IMR-90 (cell line): ENCODE measurements around the gene FAM83F. TPM values are rescaled to one million over a fixed set of nuclear protein-coding genes. Genes with fewer than 3 reads are reported as not detected.

Experiments
- ATAC-seq: fragments of 200-7000 bp; cut with Tn5 transposase; 2 replicates; pipeline ENCODE4 v1.9.1; 2020; ENCODE audit warnings: low read depth, mild to moderate bottlenecking, moderate library complexity
- BruUV-seq: library from RNA; stranded (reverse); fragments of 400-500 nt; replicated peaks from 2 replicates; lab custom pipeline; 2021; lab: Mats Ljungman, UMichigan
- CTCF ChIA-PET: fragments of 300-600 bp; formaldehyde crosslinking; extraction: SDS; loops from one replicate; lab custom pipeline; 2021; ENCODE audit warnings: antibody characterized with exemption; lab: Yijun Ruan, JAX
- POLR2A ChIA-PET: fragments of 300-600 bp; sonication (Branson Sonifier 250); formaldehyde crosslinking; loops from one replicate; lab custom pipeline; 2022; ENCODE audit warnings: antibody characterized with exemption; ENCODE audit not compliant: unreplicated experiment; lab: Charles Lee
- DNase-seq: peaks from one replicate; pipeline ENCODE4 v3.0.0; 2013
- H2AFZ ChIP-seq: replicated peaks from 2 replicates; pipeline ENCODE3; 2013; ENCODE audit warnings: low read length, mild to moderate bottlenecking; ENCODE audit not compliant: poor library complexity
- H2AK5ac ChIP-seq: 2 replicates; pipeline ENCODE4 v1.6.1; 2013; ENCODE audit warnings: low read depth, low read length, inconsistent platforms
- H2AK9ac ChIP-seq: replicated peaks from 2 replicates; pipeline ENCODE3; 2013; ENCODE audit warnings: mild to moderate bottlenecking, low read depth, low read length, moderate library complexity; ENCODE audit not compliant: poor library complexity
- H2BK120ac ChIP-seq: 2 replicates; pipeline ENCODE4 v1.6.1; 2013; ENCODE audit warnings: low read depth, low read length, inconsistent platforms
- H2BK15ac ChIP-seq: 3 replicates; pipeline ENCODE4 v1.6.1; 2013; ENCODE audit warnings: low read depth, low read length, inconsistent platforms
- H2BK20ac ChIP-seq: 2 replicates; pipeline ENCODE4 v1.6.1; 2013; ENCODE audit warnings: low read depth, mild to moderate bottlenecking, inconsistent platforms, low read length, moderate library complexity
- H2BK5ac ChIP-seq: 2 replicates; pipeline ENCODE4 v1.6.1; 2013; ENCODE audit warnings: mild to moderate bottlenecking, low read depth, low read length, inconsistent platforms; ENCODE audit not compliant: poor library complexity, severe bottlenecking
- H3K14ac ChIP-seq: replicated peaks from 2 replicates; pipeline ENCODE4 v1.6.1; 2013; ENCODE audit warnings: low read depth, low read length, inconsistent platforms
- H3K18ac ChIP-seq: 2 replicates; pipeline ENCODE4 v1.6.1; 2013; ENCODE audit warnings: low read depth, low read length, control low read depth
- H3K23ac ChIP-seq: 2 replicates; pipeline ENCODE4 v1.6.1; 2013; ENCODE audit warnings: low read depth, low read length, inconsistent platforms
- H3K27ac ChIP-seq: 2 replicates; pipeline ENCODE4 v1.5.1; 2013; ENCODE audit warnings: mild to moderate bottlenecking, control low read depth, low read length; ENCODE audit not compliant: insufficient read depth
- H3K27me3 ChIP-seq: 2 replicates; pipeline ENCODE4 v1.6.1; 2013; ENCODE audit warnings: low read length; ENCODE audit not compliant: control insufficient read depth, insufficient read depth
- H3K36me3 ChIP-seq: 2 replicates; pipeline ENCODE4 v1.6.1; 2013; ENCODE audit warnings: low read length, mixed read lengths; ENCODE audit not compliant: control insufficient read depth, insufficient read depth
- H3K4ac ChIP-seq: 2 replicates; pipeline ENCODE4 v1.6.1; 2013; ENCODE audit warnings: low read depth, low read length, inconsistent platforms
- H3K4me1 ChIP-seq: 2 replicates; pipeline ENCODE4 v1.6.1; 2013; ENCODE audit warnings: low read length, mixed read lengths; ENCODE audit not compliant: control insufficient read depth, insufficient read depth
- H3K4me2 ChIP-seq: 2 replicates; pipeline ENCODE4 v1.6.1; 2013; ENCODE audit warnings: low read depth, mild to moderate bottlenecking, control low read depth, low read length, moderate library complexity
- H3K4me3 ChIP-seq: 2 replicates; pipeline ENCODE4 v1.5.1; 2013; ENCODE audit warnings: low read depth, mild to moderate bottlenecking, control low read depth, low read length, moderate library complexity; ENCODE audit not compliant: insufficient read depth
- H3K56ac ChIP-seq: 2 replicates; pipeline ENCODE4 v1.6.1; 2013; ENCODE audit warnings: low read length, inconsistent platforms; ENCODE audit not compliant: insufficient read depth; ENCODE audit errors: extremely low read depth
- H3K79me1 ChIP-seq, 2 experiments: 2 replicates each; pipeline ENCODE4 v1.6.1; 2013; ENCODE audit warnings: low read length in 2 of 2, inconsistent platforms in 1 of 2, low read depth in 1 of 2
- H3K9ac ChIP-seq: 2 replicates; pipeline ENCODE4 v1.6.1; 2013; ENCODE audit warnings: low read depth, low read length, control low read depth
- H3K9me1 ChIP-seq: 2 replicates; pipeline ENCODE4 v1.6.1; 2013; ENCODE audit warnings: low read length, inconsistent platforms; ENCODE audit not compliant: insufficient read depth
- H3K9me3 ChIP-seq: 2 replicates; pipeline ENCODE4 v1.6.1; 2013; ENCODE audit warnings: low read length; ENCODE audit not compliant: control insufficient read depth, insufficient read depth
- H4K20me1 ChIP-seq: 2 replicates; pipeline ENCODE4 v1.6.1; 2013; ENCODE audit warnings: low read length, inconsistent platforms; ENCODE audit not compliant: insufficient read depth
- H4K5ac ChIP-seq: 2 replicates; pipeline ENCODE4 v1.6.1; 2013; ENCODE audit warnings: mild to moderate bottlenecking, low read depth, low read length, control low read depth
- H4K8ac ChIP-seq, 2 experiments: 2 replicates each; pipeline ENCODE4 v1.6.1; 2013; ENCODE audit warnings: low read depth in 2 of 2, low read length in 2 of 2, control low read depth in 1 of 2, inconsistent platforms in 1 of 2
- H4K91ac ChIP-seq: 2 replicates; pipeline ENCODE4 v1.6.1; 2013; ENCODE audit warnings: low read depth, low read length, inconsistent platforms; ENCODE audit not compliant: insufficient read depth
- BHLHE40 ChIP-seq: fragments of 150-350 bp; IDR thresholded peaks from 2 replicates; pipeline ENCODE4 v1.6.1; 2016; ENCODE audit warnings: mild to moderate bottlenecking, low read depth, low read length
- CEBPB ChIP-seq: IDR thresholded peaks from 2 replicates; pipeline ENCODE4 v1.6.1; 2012; ENCODE audit warnings: low read depth, low read length, improper control_type of control experiment
- CHD1 ChIP-seq: IDR thresholded peaks from 2 replicates; pipeline ENCODE4 v1.6.1; 2012; ENCODE audit warnings: low read depth, low read length, improper control_type of control experiment
- FOS ChIP-seq: fragments of 150-350 bp; IDR thresholded peaks from 2 replicates; pipeline ENCODE4 v1.6.1; 2016; ENCODE audit warnings: low read depth, low read length
- MAFK ChIP-seq: IDR thresholded peaks from 2 replicates; pipeline ENCODE4 v1.6.1; 2012; ENCODE audit warnings: low read depth, low read length, improper control_type of control experiment
- MAZ ChIP-seq: IDR thresholded peaks from 2 replicates; pipeline ENCODE4 v1.6.1; 2012; ENCODE audit warnings: low read depth, mild to moderate bottlenecking, low read length, improper control_type of control experiment, moderate library complexity, borderline replicate concordance
- MXI1 ChIP-seq: IDR thresholded peaks from 2 replicates; pipeline ENCODE4 v1.6.1; 2012; ENCODE audit warnings: low read depth, mild to moderate bottlenecking, low read length, moderate library complexity, borderline replicate concordance
- NFE2L2 ChIP-seq: fragments of 150-350 bp; IDR thresholded peaks from 2 replicates; pipeline ENCODE4 v1.6.1; 2016; ENCODE audit warnings: low read depth, mild to moderate bottlenecking, low read length
- POLR2A ChIP-seq: IDR thresholded peaks from 2 replicates; pipeline ENCODE4 v1.6.1; 2012; ENCODE audit warnings: mild to moderate bottlenecking, low read depth, low read length
- RAD21 ChIP-seq: IDR thresholded peaks from 2 replicates; pipeline ENCODE4 v1.6.1; 2012; ENCODE audit warnings: low read length, improper control_type of control experiment
- RCOR1 ChIP-seq: IDR thresholded peaks from 2 replicates; pipeline ENCODE4 v1.6.1; 2012; ENCODE audit warnings: mild to moderate bottlenecking, low read length, improper control_type of control experiment; ENCODE audit not compliant: insufficient replicate concordance
- RFX5 ChIP-seq: IDR thresholded peaks from 2 replicates; pipeline ENCODE4 v1.8.0; 2012; ENCODE audit warnings: low read depth, mild to moderate bottlenecking, low read length, moderate library complexity
- SMC3 ChIP-seq: fragments of 150-350 bp; IDR thresholded peaks from 2 replicates; pipeline ENCODE4 v1.6.1; 2016; ENCODE audit warnings: low read depth, mild to moderate bottlenecking, antibody characterized with exemption, low read length, moderate library complexity
- WGBS, 2 experiments: methylation state at CpG; one replicate each; pipeline versions ENCODE4 v1.1.5 to v1.1.7; 2013; ENCODE audit warnings: missing lambda C conversion rate in 2 of 2; ENCODE audit not compliant: insufficient read length in 1 of 2; ENCODE audit errors: extremely low coverage in 2 of 2; 5-methylcytosine and 5-hydroxymethylcytosine counted together
- dilution Hi-C: fragments of 300-500 bp; cut with HindIII; formaldehyde crosslinking; loops from one replicate; pipeline ENCODE4 v1.14.3; 2018; ENCODE audit warnings: low sequenced_read_pairs; ENCODE audit not compliant: unreplicated experiment
- in situ Hi-C: fragments of 300-500 bp; cut with MboI; formaldehyde crosslinking; loops from 3 replicates; pipeline ENCODE4 v1.14.3; 2019; ENCODE audit warnings: low sequenced_read_pairs, inconsistent platforms, mixed read lengths
- intact Hi-C: fragments of 100-400 bp; cut with micrococcal nuclease; formaldehyde crosslinking; loops from 2 replicates; pipeline ENCODE4 v1.10.0; 2022
- polyA plus RNA-seq, 3 experiments: library from polyadenylated mRNA; depleted of rRNA; stranded (reverse); fragments of >200 nt; gene quantifications; 2 replicates each; pipeline ENCODE4 v1.2.3, GENCODE V29; 2012; ENCODE audit warnings: low replicate concordance in 1 of 3
- total RNA-seq: library from RNA; depleted of rRNA; stranded (reverse); fragments of >200 nt; gene quantifications from 2 replicates; pipeline ENCODE4 v1.2.3, GENCODE V29; 2012
- TF ChIP-seq, protein P1 (sequence below): conservative IDR thresholded peaks from 2 replicates; pipeline ENCODE4 v1.5.1; 2012; ENCODE audit warnings: mild to moderate bottlenecking, low read depth, low read length, improper control_type of control experiment
- TF ChIP-seq, protein P2 (sequence below): fragments of 150-350 bp; IDR thresholded peaks from 2 replicates; pipeline ENCODE4 v1.6.1; 2017; ENCODE audit warnings: mild to moderate bottlenecking, antibody characterized with exemption, low read length, low read depth
- TF ChIP-seq, protein P3 (sequence below): fragments of 150-350 bp; IDR thresholded peaks from 2 replicates; pipeline ENCODE4 v1.6.1; 2016; ENCODE audit warnings: low read depth, mild to moderate bottlenecking, low read length, moderate library complexity, borderline replicate concordance

FAM83F gene
- total and polyA plus RNA-seq, 2 of the 4 experiments (the other 2 are of a cell fraction), result not detected

DNA sequence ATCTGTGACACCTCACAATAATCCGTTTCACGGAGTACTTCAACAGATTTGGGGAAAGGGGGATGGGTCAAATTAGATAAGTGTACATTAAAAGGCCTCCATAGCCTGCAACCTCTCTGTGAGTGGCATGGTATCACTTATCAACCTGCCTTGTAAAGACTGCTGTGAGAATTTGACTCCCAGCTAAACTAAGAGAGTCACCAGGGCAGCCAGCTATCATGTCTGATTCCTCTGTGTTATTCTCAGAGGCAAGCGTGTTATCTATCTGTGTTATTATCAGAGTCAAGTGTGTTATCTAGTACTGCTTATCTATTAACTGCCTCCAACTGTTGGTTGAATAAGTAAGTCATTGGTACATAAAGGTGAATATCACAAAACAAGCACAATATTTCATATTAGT lies 4.1 kb upstream of the FAM83F start:
- Histone ChIP-seq H3K4me2 (no peak overlapping the region), H2AK5ac (no peak overlapping the region), H3K23ac (no peak overlapping the region), H3K36me3 (no peaks in the 10 kb centered on the region), H3K4me1 (no peaks in the 10 kb centered on the region), H2BK15ac (no peak overlapping the region), H2AFZ (no peak overlapping the region), H3K9me3 (no peaks in the 10 kb centered on the region), H2BK20ac (no peak overlapping the region), H3K56ac (no peak overlapping the region), H3K14ac (no peak overlapping the region), H2BK5ac (no peak overlapping the region), H3K4me3 (no peak overlapping the region), H4K5ac (no peak overlapping the region), H3K9ac (no peak overlapping the region), H3K79me1 (no peaks in the 10 kb centered on the region), H4K8ac (no peak overlapping the region), H3K18ac (no peak overlapping the region), H2BK120ac (no peak overlapping the region), H3K9me1 (no peaks in the 10 kb centered on the region), H4K20me1 (no peaks in the 10 kb centered on the region), H3K27me3 (peaks cover 70% of the 10 kb centered on the region), H4K91ac (no peak overlapping the region), H3K27ac (no peak overlapping the region), H2AK9ac (no peak overlapping the region), H3K4ac (no peak overlapping the region)
- DNase-seq (no peak), ATAC-seq (no peak)
- intact Hi-C loops, result no loop called here
- POLR2A ChIA-PET, result no interaction called here
- WGBS, 2 experiments, result no CpG with 5 or more reads among the region's 3 CpGs
- TF ChIP-seq NFE2L2 (no peak), CHD1 (no peak), POLR2A (no peak), MAFK (no peak), RCOR1 (no peak), MAZ (no peak), FOS (no peak), RFX5 (no peak), MXI1 (no peak), BHLHE40 (no peak), SMC3 (no peak), RAD21 (no peak), CEBPB (no peak)
- TF ChIP-seq, protein P1, sequence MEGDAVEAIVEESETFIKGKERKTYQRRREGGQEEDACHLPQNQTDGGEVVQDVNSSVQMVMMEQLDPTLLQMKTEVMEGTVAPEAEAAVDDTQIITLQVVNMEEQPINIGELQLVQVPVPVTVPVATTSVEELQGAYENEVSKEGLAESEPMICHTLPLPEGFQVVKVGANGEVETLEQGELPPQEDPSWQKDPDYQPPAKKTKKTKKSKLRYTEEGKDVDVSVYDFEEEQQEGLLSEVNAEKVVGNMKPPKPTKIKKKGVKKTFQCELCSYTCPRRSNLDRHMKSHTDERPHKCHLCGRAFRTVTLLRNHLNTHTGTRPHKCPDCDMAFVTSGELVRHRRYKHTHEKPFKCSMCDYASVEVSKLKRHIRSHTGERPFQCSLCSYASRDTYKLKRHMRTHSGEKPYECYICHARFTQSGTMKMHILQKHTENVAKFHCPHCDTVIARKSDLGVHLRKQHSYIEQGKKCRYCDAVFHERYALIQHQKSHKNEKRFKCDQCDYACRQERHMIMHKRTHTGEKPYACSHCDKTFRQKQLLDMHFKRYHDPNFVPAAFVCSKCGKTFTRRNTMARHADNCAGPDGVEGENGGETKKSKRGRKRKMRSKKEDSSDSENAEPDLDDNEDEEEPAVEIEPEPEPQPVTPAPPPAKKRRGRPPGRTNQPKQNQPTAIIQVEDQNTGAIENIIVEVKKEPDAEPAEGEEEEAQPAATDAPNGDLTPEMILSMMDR, result no peak
- TF ChIP-seq, protein P2, sequence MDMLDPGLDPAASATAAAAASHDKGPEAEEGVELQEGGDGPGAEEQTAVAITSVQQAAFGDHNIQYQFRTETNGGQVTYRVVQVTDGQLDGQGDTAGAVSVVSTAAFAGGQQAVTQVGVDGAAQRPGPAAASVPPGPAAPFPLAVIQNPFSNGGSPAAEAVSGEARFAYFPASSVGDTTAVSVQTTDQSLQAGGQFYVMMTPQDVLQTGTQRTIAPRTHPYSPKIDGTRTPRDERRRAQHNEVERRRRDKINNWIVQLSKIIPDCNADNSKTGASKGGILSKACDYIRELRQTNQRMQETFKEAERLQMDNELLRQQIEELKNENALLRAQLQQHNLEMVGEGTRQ, result no peak
- TF ChIP-seq, protein P3, sequence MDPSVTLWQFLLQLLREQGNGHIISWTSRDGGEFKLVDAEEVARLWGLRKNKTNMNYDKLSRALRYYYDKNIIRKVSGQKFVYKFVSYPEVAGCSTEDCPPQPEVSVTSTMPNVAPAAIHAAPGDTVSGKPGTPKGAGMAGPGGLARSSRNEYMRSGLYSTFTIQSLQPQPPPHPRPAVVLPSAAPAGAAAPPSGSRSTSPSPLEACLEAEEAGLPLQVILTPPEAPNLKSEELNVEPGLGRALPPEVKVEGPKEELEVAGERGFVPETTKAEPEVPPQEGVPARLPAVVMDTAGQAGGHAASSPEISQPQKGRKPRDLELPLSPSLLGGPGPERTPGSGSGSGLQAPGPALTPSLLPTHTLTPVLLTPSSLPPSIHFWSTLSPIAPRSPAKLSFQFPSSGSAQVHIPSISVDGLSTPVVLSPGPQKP, result no peak
- in situ Hi-C loops, result no loop called here
- dilution Hi-C loops, result no loop called here
- CTCF ChIA-PET, result interaction anchor here (0.6 kb wide), 1 partner anchor 31 kb away, joined by 4 read pairs; no protein-coding TSS in a partner anchor
- no TSS peak for BruUV-seq
